Naive B cell (primary cell): Measurements from ENCODE around the gene NSUN2. TPM values are rescaled to one million over a fixed set of nuclear protein-coding genes. Genes with fewer than 3 reads are reported as not detected.

ENCODE experiments used
- ATAC-seq, 2 donors: fragments of 150-1000 bp; cut with Tn5 transposase; 2 replicates each; pipeline ENCODE4 v1.10.0; 2021; ENCODE audit warnings: low read depth in 2 of 2, mild to moderate bottlenecking in 2 of 2, moderate library complexity in 2 of 2
- DNase-seq: peaks from one replicate; pipeline ENCODE4 v3.0.0; 2022
- H3K27ac Mint-ChIP-seq, 6 donors: one replicate each; pipeline ENCODE4 v1.8.0; 2020 to 2022; ENCODE audit warnings: mild to moderate bottlenecking in 6 of 6, mixed read lengths in 6 of 6, moderate library complexity in 5 of 6, inconsistent platforms in 2 of 6
- H3K27me3 Mint-ChIP-seq, 3 donors: one replicate each; pipeline ENCODE4 v1.8.0; 2021 to 2022; ENCODE audit warnings: mixed read lengths in 3 of 3, mild to moderate bottlenecking in 1 of 3
- H3K36me3 Mint-ChIP-seq, 2 donors: one replicate each; pipeline ENCODE4 v1.8.0; 2020 to 2022; ENCODE audit warnings: mixed read lengths in 2 of 2, inconsistent platforms in 1 of 2, mild to moderate bottlenecking in 1 of 2
- H3K4me1 Mint-ChIP-seq, 3 donors: one replicate each; pipeline ENCODE4 v1.8.0; 2020 to 2022; ENCODE audit warnings: mixed read lengths in 3 of 3, inconsistent platforms in 1 of 3, mild to moderate bottlenecking in 1 of 3, moderate library complexity in 1 of 3
- H3K4me3 Mint-ChIP-seq, 8 donors: one replicate each; pipeline ENCODE4 v1.8.0; 2020 to 2022; ENCODE audit warnings: mild to moderate bottlenecking in 8 of 8, mixed read lengths in 8 of 8, moderate library complexity in 8 of 8, inconsistent platforms in 2 of 8
- H3K9me3 Mint-ChIP-seq, 7 donors: one replicate each; pipeline ENCODE4 v1.8.0; 2020 to 2022; ENCODE audit warnings: mixed read lengths in 7 of 7, mild to moderate bottlenecking in 5 of 7, inconsistent platforms in 2 of 7, moderate library complexity in 1 of 7
- polyA plus RNA-seq, 6 donors: library from polyadenylated mRNA; unstranded; fragments of 300-500 nt; fragmentation: Illumina TruSeq; gene quantifications; one replicate each; pipeline ENCODE4 v1.2.3, GENCODE V29; 2021; ENCODE audit warnings: low read depth in 6 of 6

Gene NSUN2
- polyA plus RNA-seq, 6 donors from 2014 or later = 35.2 to 56.0 (median 46.0) TPM

DNA sequence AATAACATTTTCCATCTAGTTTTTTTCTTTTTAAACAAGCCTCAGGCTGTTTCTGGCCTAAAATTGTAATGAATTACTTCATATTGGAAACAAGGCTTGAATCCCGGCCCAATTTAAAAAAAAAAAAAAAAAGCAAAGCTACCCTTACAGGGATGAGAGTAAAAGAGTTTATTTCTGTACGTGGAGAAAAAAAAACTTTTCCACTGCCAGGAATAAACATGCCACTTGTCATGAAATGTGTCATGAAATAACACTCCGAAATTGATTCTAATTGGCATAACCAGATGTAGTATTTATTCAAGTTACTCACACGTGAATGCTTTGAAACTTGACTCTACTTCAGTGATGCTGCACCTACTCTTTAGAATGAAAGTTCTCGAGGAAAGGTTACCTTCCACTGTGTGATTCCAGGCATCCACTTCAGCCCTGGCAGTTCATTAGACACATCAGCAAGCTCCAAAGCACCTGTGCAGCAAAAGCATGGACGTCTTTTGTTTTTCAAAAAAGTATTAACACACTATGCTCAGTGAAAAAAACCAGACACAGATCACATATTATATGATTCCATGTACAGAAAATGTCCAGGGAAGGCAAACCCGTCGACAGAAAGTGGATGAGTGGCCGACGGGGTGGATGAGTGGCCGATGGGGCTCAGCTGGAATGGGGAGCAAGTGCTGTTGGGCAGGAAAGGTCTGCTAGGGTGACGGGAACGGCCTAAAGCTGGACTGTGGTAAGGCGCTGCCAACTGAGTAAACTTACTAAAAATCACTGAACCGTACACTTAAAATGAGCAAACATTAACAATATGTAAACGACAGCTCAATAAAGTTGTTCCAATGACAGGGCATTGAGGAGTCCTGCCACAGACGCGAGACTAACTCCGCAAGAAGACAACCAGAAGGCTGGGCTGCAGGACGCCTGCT, 21.2 kb downstream of the NSUN2 start:
- Mint-ChIP-seq H3K27ac (peak overlapping the region in 1 of 6 donors; percentile 67), H3K36me3 (peaks cover 37 to 43% of the 10 kb centered on the region in 2 donors), H3K9me3 (no peaks in the 10 kb centered on the region), H3K4me3 (no peak overlapping the region), H3K4me1 (peaks cover 4 to 21% (median 14%) of the 10 kb centered on the region in 3 donors), H3K27me3 (no peaks in the 10 kb centered on the region)
- no peak for ATAC-seq
- no peak for DNase-seq

- H3K9me3 Mint-ChIP-seq = no peaks in the 10 kb centered on the region
- H3K4me1 Mint-ChIP-seq = peaks cover 0 to 11% (median 3%) of the 10 kb centered on the region in 3 donors
- ATAC-seq (no peak), DNase-seq (no peak)
- H3K27me3 Mint-ChIP-seq = no peaks in the 10 kb centered on the region
- no peak overlapping the region for H3K27ac Mint-ChIP-seq
- H3K36me3 Mint-ChIP-seq = peaks cover 32 to 37% of the 10 kb centered on the region in 2 donors
- no peak overlapping the region for H3K4me3 Mint-ChIP-seq
These were observed 24.8 kb downstream of the NSUN2 start for GRCh38 chr5:6608016-6608415.

GRCh38 chr5:6607559-6607936, 25.3 kb downstream of the NSUN2 start:
- Mint-ChIP-seq H3K4me1 (peaks cover 0 to 10% (median 3%) of the 10 kb centered on the region in 3 donors), H3K4me3 (no peak overlapping the region), H3K27me3 (no peaks in the 10 kb centered on the region), H3K27ac (peak overlapping the region in 1 of 6 donors; percentile 87), H3K9me3 (no peaks in the 10 kb centered on the region), H3K36me3 (peaks cover 37 to 41% of the 10 kb centered on the region in 2 donors)
- DNase-seq (no peak), ATAC-seq (no peak)

DNA sequence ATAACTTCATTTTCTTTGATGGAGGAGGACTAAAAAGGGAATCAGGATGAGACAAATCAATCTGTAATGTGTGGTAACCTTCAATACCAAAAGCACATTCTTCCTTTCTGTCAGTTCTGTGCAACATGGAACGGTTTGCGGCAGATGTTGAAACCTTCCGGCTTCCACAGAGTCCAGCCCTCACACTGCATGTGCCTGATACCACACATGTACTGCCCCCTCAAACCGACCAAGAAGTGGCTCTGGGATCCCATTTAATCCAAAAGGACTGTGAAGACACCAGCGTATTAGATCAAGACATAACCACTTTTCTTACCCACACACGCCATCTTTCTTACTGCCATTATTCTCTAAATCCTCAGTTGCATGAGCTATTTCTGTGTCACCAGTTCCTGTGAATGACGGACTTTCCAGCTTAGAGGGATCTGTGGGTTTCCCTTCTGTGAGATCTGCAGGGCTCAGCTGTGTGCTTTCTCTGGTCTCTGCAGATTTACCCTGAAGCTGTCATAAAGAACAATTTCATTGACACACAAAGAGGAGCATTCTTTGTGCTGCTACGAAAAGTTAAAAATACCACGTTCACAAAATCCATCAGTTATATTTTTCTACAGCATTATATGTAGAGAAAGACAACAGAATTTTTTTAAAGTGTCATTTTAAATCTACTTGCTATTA, 25.8 kb downstream of the NSUN2 start:
- Mint-ChIP-seq H3K27ac (no peak overlapping the region), H3K27me3 (no peaks in the 10 kb centered on the region), H3K4me1 (peaks cover 0 to 5% (median 3%) of the 10 kb centered on the region in 3 donors), H3K4me3 (no peak overlapping the region), H3K36me3 (peaks cover 41 to 42% of the 10 kb centered on the region in 2 donors), H3K9me3 (no peaks in the 10 kb centered on the region)
- no peak for ATAC-seq
- no peak for DNase-seq

DNA sequence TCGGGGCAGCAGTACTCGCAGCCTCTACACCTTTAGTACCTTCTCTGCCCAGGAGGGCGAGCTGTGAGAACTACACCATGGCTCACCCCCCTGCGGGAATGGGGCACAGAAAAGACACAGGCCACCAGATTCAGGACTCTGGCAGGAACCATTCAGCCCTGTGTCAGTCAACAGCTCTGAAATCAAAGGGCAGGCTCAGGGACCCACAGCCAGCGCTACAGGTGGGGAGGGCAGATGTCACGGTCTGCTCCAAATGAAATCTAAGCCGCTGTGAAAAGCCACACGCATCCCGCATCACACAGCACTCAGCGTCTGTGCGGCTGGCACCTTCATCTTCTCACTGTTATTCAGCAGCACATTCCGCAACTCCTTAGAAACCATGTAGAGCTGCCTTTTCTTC, 27.9 kb downstream of the NSUN2 start:
- ATAC-seq = no peak
- H3K36me3 Mint-ChIP-seq = peaks cover 52 to 62% of the 10 kb centered on the region in 2 donors

GRCh38 chr5:6604341-6604740, 28.5 kb downstream of the NSUN2 start:
- H3K9me3 Mint-ChIP-seq = no peaks in the 10 kb centered on the region
- ATAC-seq (no peak), DNase-seq (no peak)
- no peak overlapping the region for H3K4me3 Mint-ChIP-seq
- peak overlapping the region in 1 of 6 donors; percentile 29 for H3K27ac Mint-ChIP-seq
- no peaks in the 10 kb centered on the region for H3K4me1 Mint-ChIP-seq
- no peaks in the 10 kb centered on the region for H3K27me3 Mint-ChIP-seq
- peaks cover 53 to 56% of the 10 kb centered on the region in 2 donors for H3K36me3 Mint-ChIP-seq

More for the DNA sequence above, 27.9 kb downstream of the NSUN2 start:
- Mint-ChIP-seq H3K4me3 (no peak overlapping the region), H3K4me1 (no peaks in the 10 kb centered on the region), H3K9me3 (no peaks in the 10 kb centered on the region), H3K27me3 (no peaks in the 10 kb centered on the region), H3K27ac (no peak overlapping the region)
- DNase-seq = no peak

- ATAC-seq (no peak), DNase-seq (no peak)
- H3K4me3 Mint-ChIP-seq = no peak overlapping the region
- H3K27me3 Mint-ChIP-seq = no peaks in the 10 kb centered on the region
- H3K27ac Mint-ChIP-seq = no peak overlapping the region
- H3K4me1 Mint-ChIP-seq = no peaks in the 10 kb centered on the region
- H3K36me3 Mint-ChIP-seq = peaks cover 56 to 58% of the 10 kb centered on the region in 2 donors
- H3K9me3 Mint-ChIP-seq = no peaks in the 10 kb centered on the region
These were observed 29.2 kb downstream of the NSUN2 start for GRCh38 chr5:6603643-6604042.

GRCh38 chr5:6602441-6602840, 30.4 kb downstream of the NSUN2 start:
- peaks cover 65 to 68% of the 10 kb centered on the region in 2 donors for H3K36me3 Mint-ChIP-seq
- H3K4me1 Mint-ChIP-seq = no peaks in the 10 kb centered on the region
- no peaks in the 10 kb centered on the region for H3K9me3 Mint-ChIP-seq
- no peaks in the 10 kb centered on the region for H3K27me3 Mint-ChIP-seq
- DNase-seq (no peak), ATAC-seq (no peak)
- H3K4me3 Mint-ChIP-seq = no peak overlapping the region
- peak overlapping the region in 2 of 6 donors; percentile 27 to 54 for H3K27ac Mint-ChIP-seq

DNA sequence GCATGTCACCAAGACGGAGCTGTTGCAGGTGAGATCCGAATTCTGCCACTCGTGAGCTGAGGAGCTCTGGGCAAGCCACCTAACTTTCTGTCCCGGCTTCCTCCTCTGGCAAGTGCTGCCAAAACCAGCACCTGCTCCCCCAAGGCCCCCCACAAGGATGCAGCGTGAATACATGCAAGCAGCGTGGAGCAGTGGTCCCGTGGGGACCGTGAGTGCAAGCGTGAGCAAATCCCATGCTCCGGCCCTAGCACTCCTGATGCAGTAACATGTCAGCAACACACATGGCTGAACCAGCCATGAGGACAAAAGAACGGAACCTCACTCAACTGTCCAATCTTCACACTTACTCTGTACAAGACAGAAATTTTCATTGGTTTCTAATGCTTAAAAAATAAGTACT, 31.0 kb downstream of the NSUN2 start:
- no peaks in the 10 kb centered on the region for H3K9me3 Mint-ChIP-seq
- no peak overlapping the region for H3K4me3 Mint-ChIP-seq
- no peak for DNase-seq
- H3K27me3 Mint-ChIP-seq = no peaks in the 10 kb centered on the region
- ATAC-seq = no peak
- H3K36me3 Mint-ChIP-seq = peaks cover 65 to 74% of the 10 kb centered on the region in 2 donors
- H3K4me1 Mint-ChIP-seq = no peaks in the 10 kb centered on the region
- peak overlapping the region in 1 of 6 donors; percentile 30 for H3K27ac Mint-ChIP-seq

- H3K4me3 Mint-ChIP-seq = no peak overlapping the region
- no peaks in the 10 kb centered on the region for H3K27me3 Mint-ChIP-seq
- H3K27ac Mint-ChIP-seq = peak overlapping the region in 1 of 6 donors; percentile 30
- DNase-seq (no peak), ATAC-seq (no peak)
- H3K36me3 Mint-ChIP-seq = peaks cover 69 to 74% of the 10 kb centered on the region in 2 donors
- no peaks in the 10 kb centered on the region for H3K4me1 Mint-ChIP-seq
- H3K9me3 Mint-ChIP-seq = no peaks in the 10 kb centered on the region
These were observed 31.6 kb downstream of the NSUN2 start for GRCh38 chr5:6601271-6601670.

- H3K9me3 Mint-ChIP-seq = no peaks in the 10 kb centered on the region
- no peaks in the 10 kb centered on the region for H3K4me1 Mint-ChIP-seq
- H3K4me3 Mint-ChIP-seq = no peak overlapping the region
- ATAC-seq (no peak), DNase-seq (no peak)
- no peaks in the 10 kb centered on the region for H3K27me3 Mint-ChIP-seq
- peaks cover 59 to 75% of the 10 kb centered on the region in 2 donors for H3K36me3 Mint-ChIP-seq
- H3K27ac Mint-ChIP-seq = no peak overlapping the region
These were observed 33.1 kb downstream of the NSUN2 start for GRCh38 chr5:6599739-6600138.

GRCh38 chr5:6598351-6598900, 34.4 kb downstream of the NSUN2 start:
- no peak for ATAC-seq
- Mint-ChIP-seq H3K27ac (peak overlapping the region in 1 of 6 donors; percentile 5), H3K4me3 (no peak overlapping the region)

DNA sequence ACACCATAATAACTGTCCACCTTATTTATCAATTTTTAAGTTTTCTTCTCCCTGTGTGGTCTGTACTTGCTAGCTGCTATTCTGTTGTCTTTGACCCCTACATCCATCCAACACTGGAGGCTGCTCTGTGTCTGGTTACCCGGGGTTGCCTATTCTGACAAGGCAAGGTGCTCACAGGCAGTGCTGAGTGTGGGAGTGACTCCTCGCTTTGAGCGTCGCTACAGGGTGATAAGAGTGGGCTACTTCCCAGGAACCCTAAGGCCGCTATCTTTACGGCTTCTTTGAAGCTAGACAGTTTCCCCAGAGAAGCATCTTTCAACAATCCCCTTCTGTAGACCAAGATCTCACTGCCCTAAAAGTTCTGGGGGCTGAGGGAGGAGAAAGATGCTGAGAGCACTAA, 35.3 kb downstream of the NSUN2 start:
- Mint-ChIP-seq H3K9me3 (no peaks in the 10 kb centered on the region), H3K36me3 (peaks cover 49 to 58% of the 10 kb centered on the region in 2 donors), H3K4me1 (no peaks in the 10 kb centered on the region), H3K27me3 (no peaks in the 10 kb centered on the region), H3K27ac (peak overlapping the region in 2 of 6 donors; percentile 27 to 49), H3K4me3 (no peak overlapping the region)
- ATAC-seq = no peak
- DNase-seq = no peak

More at GRCh38 chr5:6598351-6598900, 34.4 kb downstream of the NSUN2 start:
- no peaks in the 10 kb centered on the region for H3K27me3 Mint-ChIP-seq
- H3K9me3 Mint-ChIP-seq = no peaks in the 10 kb centered on the region
- no peaks in the 10 kb centered on the region for H3K4me1 Mint-ChIP-seq
- peaks cover 53 to 64% of the 10 kb centered on the region in 2 donors for H3K36me3 Mint-ChIP-seq
- no peak for DNase-seq
